Caco-2 (cell line): Measurements from ENCODE around the gene RECQL. TPM values are rescaled to one million over a fixed set of nuclear protein-coding genes. Genes with fewer than 3 reads are reported as not detected.

Source experiments
- BruUV-seq: library from RNA; stranded (reverse); fragments of 400-500 nt; replicated peaks from 2 replicates; lab custom pipeline; 2021; lab: Mats Ljungman, UMichigan
- CTCF ChIA-PET: fragments of 300-600 bp; sonication (Branson Sonifier 250); formaldehyde crosslinking; loops from one replicate; lab custom pipeline; 2022; ENCODE audit warnings: antibody characterized with exemption; lab: Charles Lee
- POLR2A ChIA-PET: fragments of 300-600 bp; sonication (Branson Sonifier 250); formaldehyde crosslinking; loops from one replicate; lab custom pipeline; 2022; ENCODE audit warnings: antibody characterized with exemption; lab: Charles Lee
- DNase-seq, 2 experiments: peaks; one replicate each; pipeline versions ENCODE4 v3.0.0 to v3.0.0-alpha.2; 2020 to 2022
- H3K27me3 ChIP-seq: replicated peaks from 2 replicates; pipeline ENCODE4 v1.6.0; 2011; ENCODE audit warnings: low read length; ENCODE audit not compliant: control insufficient read depth, insufficient read depth
- H3K36me3 ChIP-seq: 2 replicates; pipeline ENCODE4 v1.5.1; 2011; ENCODE audit warnings: low read length; ENCODE audit not compliant: control insufficient read depth, insufficient read depth
- H3K4me1 ChIP-seq: fragments of 250-450 bp; sonication (Bioruptor Pico); 2 replicates; pipeline ENCODE4 v1.5.1; 2020; ENCODE audit warnings: mild to moderate bottlenecking
- H3K4me3 ChIP-seq: 2 replicates; pipeline ENCODE4 v1.5.1; 2011; ENCODE audit warnings: low read depth, mild to moderate bottlenecking, control low read depth, low read length
- H3K9me3 ChIP-seq: fragments of 250-450 bp; sonication (Bioruptor Pico); 2 replicates; pipeline ENCODE4 v1.5.1; 2020; ENCODE audit warnings: mild to moderate bottlenecking, moderate library complexity
- H3K27ac Mint-ChIP-seq: one replicate; pipeline ENCODE4 v1.8.0; 2022; ENCODE audit warnings: mixed read lengths; ENCODE audit not compliant: unreplicated experiment
- H3K27me3 Mint-ChIP-seq: one replicate; pipeline ENCODE4 v1.8.0; 2022; ENCODE audit warnings: mixed read lengths; ENCODE audit not compliant: insufficient read depth, unreplicated experiment
- H3K36me3 Mint-ChIP-seq: one replicate; pipeline ENCODE4 v1.8.0; 2022; ENCODE audit warnings: mild to moderate bottlenecking, mixed read lengths; ENCODE audit not compliant: insufficient read depth, unreplicated experiment
- H3K4me1 Mint-ChIP-seq: one replicate; pipeline ENCODE4 v1.8.0; 2022; ENCODE audit warnings: low read depth, mixed read lengths; ENCODE audit not compliant: unreplicated experiment
- H3K4me3 Mint-ChIP-seq: one replicate; pipeline ENCODE4 v1.8.0; 2022; ENCODE audit warnings: mild to moderate bottlenecking, moderate library complexity, mixed read lengths; ENCODE audit not compliant: unreplicated experiment
- H3K9me3 Mint-ChIP-seq: one replicate; pipeline ENCODE4 v1.8.0; 2022; ENCODE audit warnings: mixed read lengths; ENCODE audit not compliant: unreplicated experiment
- intact Hi-C: fragments of 100-400 bp; cut with micrococcal nuclease; formaldehyde crosslinking; loops from one replicate; pipeline ENCODE4 v1.10.0; 2022; ENCODE audit not compliant: unreplicated experiment
- total RNA-seq: library from RNA; stranded (reverse); gene quantifications from 2 replicates; pipeline ENCODE4 v1.2.3, GENCODE V29; 2022
- TF ChIP-seq, protein P1 (sequence below), 2 experiments: fragments of 200-600 bp in 1 of 2; IDR thresholded peaks; 1 replicate in 1 of 2; 2 replicates in 1 of 2; pipeline versions ENCODE4 v1.5.1 to v1.8.0; 2011 to 2022; ENCODE audit warnings: antibody characterized with exemption in 1 of 2, control low read depth in 1 of 2, inconsistent platforms in 1 of 2, low read depth in 1 of 2, low read length in 1 of 2, mild to moderate bottlenecking in 1 of 2, moderate library complexity in 1 of 2; ENCODE audit not compliant: insufficient read depth in 1 of 2, severe bottlenecking in 1 of 2, unreplicated experiment in 1 of 2

The RECQL gene
- total RNA-seq, 1 experiment from 2014 or later, result 50.7 TPM

- BruUV-seq, result no TSS peak
- intact Hi-C loops, result no loop called here
- no peaks in the 10 kb centered on the region for H3K9me3 Mint-ChIP-seq
- no peak overlapping the region for H3K27ac Mint-ChIP-seq
- H3K36me3 ChIP-seq, result no peaks in the 10 kb centered on the region
- no peaks in the 10 kb centered on the region for H3K9me3 ChIP-seq
- DNase-seq, result no peak
- no peaks in the 10 kb centered on the region for H3K27me3 ChIP-seq
- no peaks in the 10 kb centered on the region for H3K4me1 Mint-ChIP-seq
- no peak overlapping the region for H3K4me3 Mint-ChIP-seq
- no peak overlapping the region for H3K4me3 ChIP-seq
- H3K27me3 Mint-ChIP-seq, result no peaks in the 10 kb centered on the region
- H3K36me3 Mint-ChIP-seq, result no peaks in the 10 kb centered on the region
- CTCF ChIA-PET, result interaction anchor here (0.6 kb wide), 1 partner anchor 77 kb away, joined by 5 read pairs; no protein-coding TSS in a partner anchor
- H3K4me1 ChIP-seq, result no peaks in the 10 kb centered on the region
- POLR2A ChIA-PET, result no interaction called here
- TF ChIP-seq, protein P1, sequence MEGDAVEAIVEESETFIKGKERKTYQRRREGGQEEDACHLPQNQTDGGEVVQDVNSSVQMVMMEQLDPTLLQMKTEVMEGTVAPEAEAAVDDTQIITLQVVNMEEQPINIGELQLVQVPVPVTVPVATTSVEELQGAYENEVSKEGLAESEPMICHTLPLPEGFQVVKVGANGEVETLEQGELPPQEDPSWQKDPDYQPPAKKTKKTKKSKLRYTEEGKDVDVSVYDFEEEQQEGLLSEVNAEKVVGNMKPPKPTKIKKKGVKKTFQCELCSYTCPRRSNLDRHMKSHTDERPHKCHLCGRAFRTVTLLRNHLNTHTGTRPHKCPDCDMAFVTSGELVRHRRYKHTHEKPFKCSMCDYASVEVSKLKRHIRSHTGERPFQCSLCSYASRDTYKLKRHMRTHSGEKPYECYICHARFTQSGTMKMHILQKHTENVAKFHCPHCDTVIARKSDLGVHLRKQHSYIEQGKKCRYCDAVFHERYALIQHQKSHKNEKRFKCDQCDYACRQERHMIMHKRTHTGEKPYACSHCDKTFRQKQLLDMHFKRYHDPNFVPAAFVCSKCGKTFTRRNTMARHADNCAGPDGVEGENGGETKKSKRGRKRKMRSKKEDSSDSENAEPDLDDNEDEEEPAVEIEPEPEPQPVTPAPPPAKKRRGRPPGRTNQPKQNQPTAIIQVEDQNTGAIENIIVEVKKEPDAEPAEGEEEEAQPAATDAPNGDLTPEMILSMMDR (IDR thresholded peaks at IDR 0.05; ENCODE audit: insufficient read depth in 1 of 2, low read depth in 1 of 2, low read length in 1 of 2, severe bottlenecking in 1 of 2, unreplicated experiment in 1 of 2), result no peak
Observed at GRCh38 chr12:21459474-21459873, 42.0 kb downstream of the RECQL start.

DNA sequence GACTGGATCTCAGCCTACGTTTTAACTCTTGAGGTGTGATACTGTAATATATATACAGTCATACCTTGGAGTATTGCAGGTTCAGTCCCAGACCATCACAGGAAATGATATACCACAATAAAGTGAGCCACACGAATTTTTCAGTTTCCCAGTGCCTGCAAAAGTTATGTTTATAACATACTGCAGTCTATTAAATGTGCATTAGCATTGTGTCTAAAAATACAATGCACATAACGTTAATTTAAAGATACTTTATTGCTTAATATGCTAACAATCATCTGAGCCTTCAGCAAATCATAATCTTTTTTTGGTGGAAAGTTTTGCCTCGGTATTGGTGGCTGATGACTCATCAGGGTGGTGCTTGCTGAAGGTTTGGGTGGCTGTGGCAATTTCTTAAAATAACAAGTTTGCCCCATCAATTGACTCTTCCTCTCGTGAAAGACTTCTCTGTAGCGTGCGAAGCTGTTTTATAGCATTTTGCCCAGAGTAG, 45.1 kb downstream of the RECQL start:
- CTCF ChIA-PET, result no interaction called here
- no peak overlapping the region for H3K27ac Mint-ChIP-seq
- POLR2A ChIA-PET, result no interaction called here
- Histone ChIP-seq H3K4me1 (no peaks in the 10 kb centered on the region), H3K9me3 (no peaks in the 10 kb centered on the region), H3K27me3 (no peaks in the 10 kb centered on the region), H3K4me3 (no peak overlapping the region), H3K36me3 (no peaks in the 10 kb centered on the region)
- no TSS peak for BruUV-seq
- no peak overlapping the region for H3K4me3 Mint-ChIP-seq
- TF ChIP-seq, protein P1 (IDR thresholded peaks at IDR 0.05; ENCODE audit: insufficient read depth in 1 of 2, low read depth in 1 of 2, low read length in 1 of 2, severe bottlenecking in 1 of 2, unreplicated experiment in 1 of 2), result no peak
- intact Hi-C loops, result no loop called here
- H3K9me3 Mint-ChIP-seq, result no peaks in the 10 kb centered on the region
- DNase-seq, result no peak
- no peaks in the 10 kb centered on the region for H3K27me3 Mint-ChIP-seq
- no peaks in the 10 kb centered on the region for H3K4me1 Mint-ChIP-seq
- H3K36me3 Mint-ChIP-seq, result no peaks in the 10 kb centered on the region

- Mint-ChIP-seq H3K4me3 (no peak overlapping the region), H3K27me3 (no peaks in the 10 kb centered on the region), H3K36me3 (no peaks in the 10 kb centered on the region), H3K4me1 (no peaks in the 10 kb centered on the region), H3K9me3 (no peaks in the 10 kb centered on the region), H3K27ac (no peak overlapping the region)
- Histone ChIP-seq H3K36me3 (no peaks in the 10 kb centered on the region; the same call in 1 of the 2 replicates), H3K27me3 (no peaks in the 10 kb centered on the region), H3K4me3 (no peak overlapping the region), H3K9me3 (no peaks in the 10 kb centered on the region), H3K4me1 (no peaks in the 10 kb centered on the region)
- TF ChIP-seq, protein P1 (IDR thresholded peaks at IDR 0.05; ENCODE audit: insufficient read depth in 1 of 2, low read depth in 1 of 2, low read length in 1 of 2, severe bottlenecking in 1 of 2, unreplicated experiment in 1 of 2), result no peak
- intact Hi-C loops, result loop anchor here (5.0 kb wide), 1 partner anchor 156 kb away; no protein-coding TSS in a partner anchor
- no peak for DNase-seq
- ChIA-PET CTCF (no interaction called here), POLR2A (no interaction called here)
- no TSS peak for BruUV-seq
Observed at GRCh38 chr12:21453312-21453852, 48.1 kb downstream of the RECQL start.
